DMS 273 (cell line): ENCODE data around the gene CHAF1A.

Experiments used
- DNase-seq: peaks from one replicate; lab custom pipeline; 2025; ENCODE audit not compliant: unreplicated experiment; lab: John Stamatoyannopoulos, UW

Gene CHAF1A

DNA sequence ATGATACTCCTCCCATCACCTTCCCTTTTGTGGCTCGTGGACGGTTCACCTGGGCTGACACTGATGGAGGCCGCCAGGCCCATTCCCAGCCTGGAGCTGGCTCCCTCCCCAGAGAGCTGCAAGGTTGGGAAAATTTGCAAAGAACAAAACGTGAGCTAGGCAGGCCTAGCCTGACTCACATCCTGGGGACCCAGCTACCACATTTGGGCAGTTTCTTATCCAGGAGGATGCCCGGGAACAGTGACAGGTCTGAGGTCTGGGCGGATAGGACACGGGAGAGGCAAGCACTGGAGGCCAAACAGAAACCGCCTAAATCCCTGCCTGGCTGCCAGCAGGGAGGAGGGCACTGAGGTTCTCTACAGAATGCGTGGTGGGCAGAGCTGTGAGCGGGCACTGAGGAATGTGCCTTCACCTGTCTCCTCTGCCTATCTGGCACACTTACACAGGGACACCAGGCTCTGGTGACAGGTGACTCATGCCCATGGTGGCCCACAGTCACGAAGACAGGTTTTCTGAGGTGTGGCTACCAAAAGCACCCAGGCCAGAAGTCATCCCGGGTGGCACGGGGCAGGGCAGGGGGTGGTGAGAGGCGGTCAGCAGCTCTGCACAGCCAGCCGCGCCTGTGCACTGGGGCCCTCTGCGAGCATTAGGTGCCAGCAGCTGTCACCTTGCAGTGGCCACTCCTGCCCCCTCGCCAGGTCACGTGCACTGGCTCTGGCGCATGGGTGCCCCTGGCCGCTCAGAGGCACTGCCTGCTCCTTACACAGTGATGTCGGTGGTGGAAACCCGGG, 25.3 kb upstream of the CHAF1A start:
- DNase-seq = no peak

DNA sequence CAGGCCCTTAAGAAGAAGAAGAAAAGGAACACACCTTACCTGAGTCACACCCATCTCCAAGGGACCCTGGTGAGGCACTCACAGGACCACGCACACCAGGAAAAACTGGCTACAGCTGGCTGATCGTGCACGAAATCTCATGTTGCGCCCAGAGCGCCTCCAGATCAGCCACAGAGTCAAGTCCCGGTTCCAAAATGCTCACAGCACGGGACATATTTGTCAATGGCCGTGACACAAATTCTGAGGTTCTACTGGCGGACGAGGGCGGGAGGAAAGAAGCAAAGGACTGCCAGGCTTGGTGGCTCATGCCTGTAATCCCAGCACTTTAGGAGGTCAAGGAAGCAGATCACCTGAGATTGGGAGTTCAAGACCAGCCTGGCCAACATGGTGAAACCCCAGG, 23.6 kb upstream of the CHAF1A start:
- no peak for DNase-seq

DNA sequence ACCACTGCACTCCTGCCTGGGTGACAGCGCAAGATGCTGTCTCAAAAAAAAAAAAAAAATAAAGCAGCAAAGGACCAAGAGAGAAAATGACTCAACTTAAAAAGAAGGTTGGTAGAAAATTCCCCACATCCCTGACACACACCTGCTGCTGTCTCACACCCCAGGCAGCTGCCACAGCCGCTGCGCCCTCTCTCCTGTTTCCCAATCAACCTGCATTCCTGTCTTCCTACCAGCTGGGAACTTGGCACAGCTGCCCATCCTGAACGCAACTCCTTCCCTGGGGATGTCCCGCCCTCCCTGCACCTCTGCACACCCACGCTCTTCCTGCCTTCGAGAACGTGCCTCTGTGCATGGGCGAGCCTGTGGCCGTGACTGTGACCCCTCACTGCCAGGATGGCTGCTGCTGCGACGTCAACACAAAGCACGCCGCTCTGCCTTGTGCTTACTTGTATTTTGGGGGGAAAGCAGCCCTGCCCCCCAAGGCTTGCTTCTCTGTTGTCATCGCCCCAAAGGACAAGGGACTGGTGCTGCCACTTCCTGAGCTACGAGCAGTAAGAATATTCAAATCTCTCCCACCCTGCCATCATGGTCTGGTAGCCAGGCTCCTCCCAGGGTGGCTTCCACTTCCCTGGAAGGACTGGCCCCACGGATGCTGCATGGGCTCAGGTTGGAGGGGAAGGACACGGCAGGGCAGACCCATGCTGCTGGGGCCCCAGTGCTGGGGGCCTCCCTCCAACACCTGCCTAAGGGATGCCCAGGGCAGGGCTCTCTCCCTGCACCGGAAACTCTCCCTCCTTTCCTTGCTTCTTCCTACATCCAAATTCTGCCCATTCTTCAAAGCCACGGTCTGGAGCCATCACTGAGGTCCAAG, 22.8 kb upstream of the CHAF1A start:
- peak; percentile 63 for DNase-seq

DNA sequence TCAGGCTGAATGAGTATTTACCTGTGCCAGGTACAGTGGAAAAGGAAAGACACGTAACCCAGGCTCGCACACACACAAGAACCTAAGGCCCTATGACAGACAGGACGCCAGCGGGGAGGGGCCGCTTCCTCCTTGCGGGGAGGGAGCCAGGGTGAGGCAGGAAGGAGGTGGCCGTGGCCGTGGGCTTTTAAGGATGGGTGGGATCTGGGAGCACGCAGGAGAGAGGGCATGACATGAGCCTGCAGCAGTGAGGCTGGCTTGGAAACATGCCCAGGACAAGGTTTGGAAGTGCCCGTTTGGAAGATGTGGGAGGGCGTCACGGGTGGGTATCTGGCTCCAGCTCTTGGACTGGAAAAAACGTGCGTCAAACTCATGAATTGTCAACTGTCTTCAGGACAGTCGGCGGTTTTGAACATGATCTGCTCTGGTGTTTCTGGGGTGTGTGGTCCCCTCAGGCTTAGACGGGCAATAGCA, 22.1 kb upstream of the CHAF1A start:
- DNase-seq = no peak

DNA sequence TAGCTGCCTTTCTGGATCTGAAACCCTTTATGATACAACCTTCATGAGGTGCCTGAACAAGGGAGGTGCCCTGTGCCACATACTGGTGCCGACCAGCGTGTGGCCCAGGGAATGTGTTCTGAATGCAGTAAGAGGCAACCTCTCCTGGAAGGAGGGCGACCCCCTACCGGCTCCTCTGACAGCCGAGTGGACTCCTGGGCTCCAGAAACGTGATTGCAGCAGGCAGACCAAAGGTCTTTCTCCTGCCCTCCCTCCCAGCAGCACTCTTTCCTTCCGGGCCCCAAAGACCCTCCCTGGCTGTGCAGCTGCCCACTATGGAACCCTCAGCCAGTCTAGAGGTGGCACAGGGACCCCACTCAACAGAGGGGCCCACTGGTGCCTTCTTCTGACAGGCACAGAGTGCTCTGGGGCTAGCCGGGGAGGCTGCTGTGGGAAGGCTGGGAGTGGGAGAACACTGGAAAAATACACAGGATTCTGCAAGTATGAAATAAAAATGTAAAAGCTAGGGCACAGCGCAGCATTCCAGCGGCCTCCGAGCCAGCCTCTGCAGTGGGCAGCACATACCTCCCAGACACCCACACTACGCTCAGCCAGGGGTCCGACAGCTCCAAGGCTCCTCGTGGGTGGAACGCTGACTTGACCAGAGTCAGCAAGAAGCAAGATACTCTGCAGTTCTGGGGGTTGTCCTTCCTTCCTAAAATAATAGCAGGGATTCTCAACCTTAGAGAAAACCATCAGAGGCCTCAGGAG, 17.0 kb upstream of the CHAF1A start:
- no peak for DNase-seq

DNA sequence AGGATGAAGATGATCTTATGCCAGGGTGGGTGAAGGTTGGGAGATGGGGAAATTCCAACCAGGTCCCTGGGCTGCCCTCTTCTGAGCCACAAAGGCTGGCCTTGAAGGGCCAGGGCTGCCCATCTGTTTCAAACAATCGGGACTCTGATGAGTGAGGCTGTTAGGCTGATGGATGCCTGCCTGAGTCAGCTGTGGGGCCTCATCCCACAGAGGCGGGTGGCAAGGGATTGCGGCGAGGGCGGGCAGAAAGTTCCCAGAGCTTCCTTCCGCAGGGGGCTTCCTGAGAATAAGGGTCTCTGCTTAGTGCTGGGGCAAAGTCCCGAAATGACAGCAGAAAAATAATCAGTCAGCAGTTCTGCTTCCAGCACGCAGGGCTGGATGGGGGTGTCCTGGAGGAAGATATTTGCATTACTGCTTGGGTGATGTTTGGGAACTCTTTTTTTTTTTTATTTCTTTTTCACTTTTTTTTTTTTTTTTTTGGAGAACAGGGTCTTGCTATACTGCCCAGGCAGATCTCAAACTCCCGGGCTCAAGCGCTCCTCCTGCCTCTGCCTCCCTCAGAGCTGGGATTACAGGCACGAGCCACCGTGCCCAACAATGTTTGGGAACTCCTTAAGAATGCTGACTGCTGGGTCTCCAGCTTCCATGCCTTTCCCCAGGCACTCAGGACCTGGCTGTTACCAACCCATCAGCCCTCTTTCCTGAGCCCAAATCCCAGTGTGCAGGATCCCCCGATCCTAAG, 16.2 kb upstream of the CHAF1A start:
- DNase-seq = no peak

DNA sequence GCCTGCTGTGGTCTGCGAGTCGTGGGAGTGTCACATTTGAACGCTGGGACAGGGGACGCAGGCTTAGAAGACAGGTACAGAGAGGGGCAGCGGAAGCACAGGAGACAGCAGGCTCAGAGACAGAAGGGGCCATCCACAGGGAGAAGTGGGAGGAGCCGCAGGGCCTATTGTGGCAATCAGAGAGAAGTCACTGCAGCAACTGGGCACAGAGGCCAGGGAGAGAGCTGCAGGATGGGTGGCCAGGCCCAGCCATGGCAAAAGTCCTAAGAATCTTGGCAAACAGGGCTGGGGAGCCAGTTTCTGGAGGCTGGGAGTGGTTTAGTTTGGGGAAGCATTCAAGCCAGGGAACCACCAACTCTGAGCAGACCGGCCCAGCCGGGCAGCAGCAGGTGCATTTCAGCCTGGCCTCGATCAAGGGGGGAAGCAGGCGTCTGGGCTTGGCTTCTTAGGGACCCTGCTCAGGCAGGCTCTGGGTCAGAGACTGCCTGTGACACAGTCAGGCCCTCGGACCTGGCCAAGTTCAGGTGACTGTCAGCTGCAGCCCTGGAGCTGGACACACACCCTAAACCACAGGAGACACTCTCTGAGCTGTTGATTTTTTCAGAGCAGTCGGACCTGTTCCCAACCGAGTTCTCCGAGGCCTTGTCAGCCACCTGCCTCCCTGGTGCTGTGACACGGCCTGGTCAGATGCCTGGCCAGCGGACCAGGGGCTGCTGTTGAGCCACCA, 13.9 kb upstream of the CHAF1A start:
- no peak for DNase-seq

DNA sequence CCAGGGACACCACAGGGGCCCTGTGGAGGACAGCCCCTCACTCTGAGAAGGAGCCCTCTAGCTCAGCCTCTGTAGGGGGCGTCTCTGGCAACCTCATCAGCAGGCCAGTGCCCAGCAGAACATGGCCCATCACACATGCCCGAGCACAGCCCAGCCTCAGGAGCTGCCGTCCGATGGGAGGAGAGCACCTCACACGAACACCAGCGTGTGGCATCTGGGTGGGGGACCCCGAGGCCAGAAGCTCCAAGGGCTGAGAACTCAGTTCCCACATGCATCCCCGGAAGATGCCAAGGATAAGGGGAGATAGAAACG, 13.4 kb upstream of the CHAF1A start:
- DNase-seq = no peak

DNA sequence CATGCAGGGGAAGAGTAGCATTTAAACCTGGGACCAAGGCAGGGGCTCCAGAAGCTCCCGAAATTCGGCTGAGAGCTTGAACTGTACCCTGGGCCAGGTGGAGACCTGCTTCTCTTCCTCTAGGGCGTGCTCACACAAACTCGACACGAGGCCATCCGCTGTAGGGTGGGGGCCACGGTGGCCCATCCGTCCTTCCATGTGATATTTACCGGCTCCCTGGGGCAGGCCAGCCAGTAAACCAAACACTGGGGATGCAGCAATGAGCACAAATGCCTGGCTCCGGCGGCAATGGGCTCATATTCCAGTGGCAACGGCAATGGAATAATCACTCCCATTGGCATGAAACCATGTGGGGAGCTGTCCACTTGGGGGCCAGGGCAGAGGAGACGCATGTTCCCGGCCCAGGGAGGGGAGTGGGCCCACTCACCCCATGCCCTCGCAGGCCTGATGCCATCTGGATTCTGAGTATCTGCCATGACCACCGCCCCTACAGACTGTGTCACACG, 12.9 kb upstream of the CHAF1A start:
- DNase-seq = no peak

DNA sequence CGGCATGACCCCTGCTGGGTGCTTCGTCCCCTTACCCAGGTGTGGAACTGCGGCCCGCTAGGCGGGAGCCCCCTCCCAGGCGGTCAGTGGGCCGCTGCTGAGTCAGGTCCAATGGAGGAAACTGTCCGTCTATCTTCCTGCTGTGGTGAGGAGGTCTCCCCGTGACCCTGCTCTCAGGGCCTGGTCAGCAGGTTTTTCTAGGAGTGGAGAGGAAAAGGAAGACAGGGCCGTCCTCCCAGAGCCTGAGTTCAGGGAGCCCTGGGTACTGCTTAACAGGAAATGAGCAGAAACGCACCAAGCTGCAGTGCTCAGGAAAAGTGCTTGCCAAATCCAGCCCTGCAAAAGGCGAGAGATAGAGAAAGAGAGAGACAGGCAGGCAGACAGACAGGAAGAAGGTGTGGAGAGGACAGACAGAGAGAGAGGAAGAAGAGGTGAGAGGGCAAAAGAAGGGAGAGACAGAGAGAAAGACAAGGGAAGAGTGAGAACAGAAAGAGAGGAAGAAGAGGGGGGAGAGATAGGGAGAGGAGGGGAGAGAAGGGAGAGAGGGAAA, 12.3 kb upstream of the CHAF1A start:
- no peak for DNase-seq

DNA sequence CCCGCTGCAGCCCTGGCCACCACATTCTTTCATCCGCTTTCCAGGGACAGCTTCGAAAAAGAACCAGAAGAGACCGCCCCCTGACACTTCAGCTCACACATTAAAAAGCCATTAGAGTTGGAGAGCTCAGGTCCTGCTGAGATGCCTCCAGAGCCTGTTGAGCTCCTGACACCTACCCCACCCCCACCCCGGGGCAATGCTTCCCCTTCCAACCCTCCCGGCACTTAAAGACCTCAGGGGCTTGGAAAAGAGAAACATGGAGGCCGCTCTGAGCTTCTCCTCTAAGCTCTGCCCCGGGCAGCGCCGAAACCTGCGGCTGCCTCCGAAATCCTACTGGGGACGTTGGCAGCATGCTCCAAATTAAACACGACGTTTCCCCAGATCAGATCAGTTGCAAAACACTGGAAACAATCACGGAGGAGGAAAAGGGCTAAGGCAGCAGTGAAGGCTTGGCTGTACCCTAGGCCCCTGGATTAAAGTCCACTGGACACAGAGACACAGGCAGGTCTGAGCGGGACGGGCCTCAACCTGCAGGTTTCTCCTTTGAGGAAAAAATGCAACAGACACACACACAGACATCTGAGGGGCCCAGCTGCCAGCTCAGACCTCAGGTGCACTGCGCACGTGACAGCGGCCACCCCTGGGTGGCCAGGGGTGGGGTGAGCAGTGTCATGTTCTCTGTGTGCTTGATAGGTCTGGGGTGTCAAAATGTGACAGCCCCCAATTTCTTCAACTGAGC, 11.7 kb upstream of the CHAF1A start:
- no peak for DNase-seq

DNA sequence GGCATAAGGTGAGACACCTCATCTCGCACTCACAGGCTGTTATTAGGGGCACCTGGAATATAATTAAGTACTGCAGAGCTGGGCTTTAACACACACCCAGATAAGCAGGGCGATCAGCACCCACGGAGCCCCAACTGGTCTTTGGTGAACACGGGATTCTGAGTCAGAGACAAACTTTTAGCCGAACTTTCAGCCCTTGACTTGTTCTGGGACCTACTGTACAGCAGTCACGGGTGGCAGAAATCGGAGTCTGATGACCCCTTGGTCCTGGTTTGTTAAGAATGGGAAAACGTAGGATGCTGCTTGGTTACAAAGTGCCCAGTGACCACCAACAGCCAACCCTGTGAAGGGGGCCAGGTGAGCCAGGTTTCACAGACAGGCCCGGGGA, 11.1 kb upstream of the CHAF1A start:
- DNase-seq = no peak

DNA sequence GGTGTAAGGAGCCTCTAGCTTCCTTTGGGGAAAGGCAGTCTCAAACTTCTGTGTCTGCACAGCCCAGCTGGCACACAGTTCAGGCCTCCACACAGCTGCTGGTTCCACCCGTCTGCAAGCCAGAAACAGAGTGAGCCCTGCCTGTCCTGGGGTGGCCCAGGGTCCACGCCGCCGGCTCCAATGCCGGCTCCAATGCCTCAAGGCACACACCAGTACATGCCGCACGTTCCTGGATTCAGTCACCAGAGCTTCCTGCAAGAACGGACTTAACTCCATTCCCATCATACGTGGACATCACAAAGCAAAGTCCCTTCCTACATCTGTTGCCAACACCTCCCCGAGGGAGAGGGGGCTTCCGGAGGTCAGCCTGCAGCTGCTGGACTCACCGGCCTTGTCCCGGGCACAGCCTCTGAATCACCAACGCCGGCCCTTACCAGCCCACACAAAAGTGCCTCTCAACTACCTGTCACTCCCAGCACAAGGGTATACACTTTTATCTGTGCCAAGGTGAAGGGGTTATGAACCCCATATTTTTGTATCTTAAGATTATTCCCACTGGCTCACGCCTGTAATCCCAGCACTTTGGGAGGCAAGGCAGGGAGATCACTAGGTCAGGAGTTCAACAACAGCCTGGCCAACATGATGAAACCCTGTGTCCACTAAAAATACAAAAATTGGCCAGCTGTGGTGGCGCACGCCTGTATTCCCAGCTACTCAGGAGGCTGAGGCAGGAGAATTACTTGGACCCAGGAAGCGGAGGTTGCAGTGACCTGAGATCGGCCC, 10.5 kb upstream of the CHAF1A start:
- DNase-seq = no peak

DNA sequence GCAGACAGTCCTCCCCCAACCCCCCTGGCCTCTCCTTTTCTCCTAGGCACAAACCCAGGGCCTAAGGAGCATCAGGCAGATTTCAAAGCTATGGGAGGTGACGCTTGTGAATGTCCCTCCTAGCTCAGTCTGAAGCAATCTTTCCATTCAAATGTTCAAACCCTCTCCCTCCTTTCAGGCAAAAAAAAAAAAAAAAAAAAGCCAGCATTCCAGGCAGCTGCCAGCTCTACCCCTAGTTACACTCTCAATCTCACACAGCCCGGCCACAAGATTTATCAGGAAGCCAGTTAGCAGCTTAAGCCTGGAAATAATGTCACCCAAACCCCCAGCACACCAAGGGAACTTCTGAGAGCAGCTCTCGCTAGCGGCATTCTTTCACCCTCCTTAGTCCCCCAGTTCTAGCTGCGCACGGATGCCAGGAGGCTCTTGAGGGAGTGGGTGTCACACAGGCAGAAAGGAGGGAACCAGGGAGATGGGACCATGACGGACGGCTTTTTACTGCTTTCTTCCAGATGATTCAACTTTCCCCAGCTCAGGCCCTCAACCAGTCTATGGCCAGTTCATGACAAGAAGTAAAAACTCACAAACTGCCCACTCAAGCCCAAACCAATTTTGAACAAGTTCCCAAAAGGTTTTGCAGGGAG, 8.4 kb upstream of the CHAF1A start:
- DNase-seq = no peak

DNA sequence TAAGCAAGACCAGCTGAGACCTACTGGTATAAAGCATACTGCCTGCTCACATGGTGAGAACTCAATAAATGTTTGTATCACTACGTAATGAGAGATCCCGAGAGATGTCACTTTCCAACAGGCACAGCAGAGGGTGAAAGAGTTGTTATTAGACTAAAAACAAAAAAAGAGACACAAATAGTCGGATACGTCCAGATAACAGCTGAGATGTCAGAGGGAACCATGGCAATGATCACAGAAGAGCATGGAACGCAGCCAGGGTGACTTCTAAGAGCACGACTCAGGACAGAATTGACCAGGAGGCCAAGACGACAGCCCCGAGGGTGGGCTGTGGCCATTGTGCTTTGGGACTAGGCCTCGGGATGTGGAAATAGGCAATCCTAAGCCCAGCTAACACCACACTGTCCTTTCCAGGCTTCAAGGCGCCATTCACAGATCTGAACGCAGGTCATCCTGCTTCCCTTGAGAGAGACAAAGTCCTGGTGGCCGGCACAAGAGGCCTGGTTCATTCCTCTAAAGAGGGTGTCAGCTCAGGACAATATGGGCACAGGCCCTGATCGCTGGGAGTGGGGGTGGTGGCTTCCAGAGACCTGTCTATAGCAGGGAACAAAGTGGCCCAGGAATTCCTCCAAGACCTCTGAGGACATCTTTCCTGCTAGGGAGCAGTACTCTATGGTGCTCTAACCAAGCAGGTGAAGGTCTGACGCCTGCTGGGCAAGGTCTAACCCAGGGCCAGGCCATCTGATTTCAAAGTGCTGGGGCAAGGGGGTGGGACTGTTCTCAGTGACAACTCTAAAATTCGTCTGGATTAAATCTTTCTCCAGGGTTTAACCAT, 5.3 kb upstream of the CHAF1A start:
- no peak for DNase-seq

DNA sequence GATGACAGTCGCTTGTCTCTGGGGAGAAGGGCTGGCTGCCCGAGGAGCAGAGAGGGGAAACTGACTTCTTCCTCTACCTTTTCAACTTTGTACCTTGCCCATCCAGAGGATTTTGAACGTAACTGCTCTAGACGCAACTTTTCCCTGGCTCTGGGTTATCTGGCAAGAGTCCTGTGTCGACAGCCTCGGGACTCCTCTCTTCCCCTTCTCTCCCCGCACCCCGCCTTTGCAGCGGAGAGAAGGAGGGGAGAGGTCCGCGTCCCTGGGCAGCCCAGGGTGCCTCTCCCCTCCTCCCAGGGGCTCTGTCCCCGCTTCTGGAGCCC, 2.7 kb upstream of the CHAF1A start:
- peak; percentile 70 for DNase-seq
